GM18505 (cell line): ENCODE results near the gene ANKRD13D.
A peak's percentile ranks its signal among the peaks of the same experiment; 100 is the strongest.

Experiments used
- ATAC-seq: cut with Tn5 transposase; IDR thresholded peaks from one replicate; pipeline ENCODE4 v1.9.1; 2021; ENCODE audit not compliant: unreplicated experiment
- POLR2A ChIP-seq: IDR thresholded peaks from 4 replicates; pipeline ENCODE4 v1.6.1; 2011; ENCODE audit warnings: borderline replicate concordance; ENCODE audit not compliant: insufficient read depth, insufficient read length; ENCODE audit errors: extremely low read depth

The ANKRD13D gene

GRCh38 chr11:67281552-67282150 lies 7.5 kb upstream of the ANKRD13D start:
- TF ChIP-seq POLR2A = no peak
- no peak for ATAC-seq

GRCh38 chr11:67282155-67282875 lies 6.8 kb upstream of the ANKRD13D start:
- no peak for TF ChIP-seq POLR2A
- ATAC-seq = no peak

GRCh38 chr11:67282876-67283371 lies 6.2 kb upstream of the ANKRD13D start:
- TF ChIP-seq POLR2A = peak; percentile 5
- no peak for ATAC-seq

- ATAC-seq = no peak
- TF ChIP-seq POLR2A = no peak
These were observed 5.6 kb upstream of the ANKRD13D start for GRCh38 chr11:67283481-67283963.

- no peak for TF ChIP-seq POLR2A
- no peak for ATAC-seq
These were observed 4.1 kb upstream of the ANKRD13D start for GRCh38 chr11:67284811-67285540.

GRCh38 chr11:67285541-67286498 lies 3.3 kb upstream of the ANKRD13D start:
- no peak for TF ChIP-seq POLR2A
- no peak for ATAC-seq

- ATAC-seq = no peak
- TF ChIP-seq POLR2A = no peak
These were observed 2.3 kb upstream of the ANKRD13D start for GRCh38 chr11:67286621-67287333.

- ATAC-seq = no peak
- no peak for TF ChIP-seq POLR2A
These were observed 1.5 kb upstream of the ANKRD13D start for GRCh38 chr11:67287355-67288197.

- ATAC-seq = peak; percentile 1
- no peak for TF ChIP-seq POLR2A
These were observed 978 bp upstream of the ANKRD13D start for GRCh38 chr11:67288198-67288451.

- peak; percentile 60 for ATAC-seq
- TF ChIP-seq POLR2A = peak; percentile 96
These were observed 464 bp upstream of the ANKRD13D start for GRCh38 chr11:67288452-67289225.
